GM06990 (cell line): ENCODE results near the gene NGLY1.

Experiments
- DNase-seq: peaks from one replicate; pipeline ENCODE4 v3.0.0-alpha.2; 2011; ENCODE audit not compliant: insufficient read length; ENCODE audit errors: extremely low read depth
- H3K27me3 ChIP-seq: replicated peaks from 2 replicates; pipeline ENCODE4 v1.6.0; 2011; ENCODE audit warnings: low read length; ENCODE audit not compliant: control insufficient read depth, insufficient read depth
- H3K36me3 ChIP-seq: 2 replicates; pipeline ENCODE4 v1.5.1; 2011; ENCODE audit warnings: low read length; ENCODE audit not compliant: control insufficient read depth, insufficient read depth
- H3K4me3 ChIP-seq: replicated peaks from 2 replicates; pipeline ENCODE4 v1.5.1; 2011; ENCODE audit warnings: low read depth, mild to moderate bottlenecking, control low read depth, low read length
- CTCF ChIP-seq: IDR thresholded peaks from 2 replicates; pipeline ENCODE4 v1.5.1; 2011; ENCODE audit warnings: low read length, control low read depth, mild to moderate bottlenecking, inconsistent platforms; ENCODE audit not compliant: insufficient read depth, poor library complexity, severe bottlenecking

Gene NGLY1

DNA sequence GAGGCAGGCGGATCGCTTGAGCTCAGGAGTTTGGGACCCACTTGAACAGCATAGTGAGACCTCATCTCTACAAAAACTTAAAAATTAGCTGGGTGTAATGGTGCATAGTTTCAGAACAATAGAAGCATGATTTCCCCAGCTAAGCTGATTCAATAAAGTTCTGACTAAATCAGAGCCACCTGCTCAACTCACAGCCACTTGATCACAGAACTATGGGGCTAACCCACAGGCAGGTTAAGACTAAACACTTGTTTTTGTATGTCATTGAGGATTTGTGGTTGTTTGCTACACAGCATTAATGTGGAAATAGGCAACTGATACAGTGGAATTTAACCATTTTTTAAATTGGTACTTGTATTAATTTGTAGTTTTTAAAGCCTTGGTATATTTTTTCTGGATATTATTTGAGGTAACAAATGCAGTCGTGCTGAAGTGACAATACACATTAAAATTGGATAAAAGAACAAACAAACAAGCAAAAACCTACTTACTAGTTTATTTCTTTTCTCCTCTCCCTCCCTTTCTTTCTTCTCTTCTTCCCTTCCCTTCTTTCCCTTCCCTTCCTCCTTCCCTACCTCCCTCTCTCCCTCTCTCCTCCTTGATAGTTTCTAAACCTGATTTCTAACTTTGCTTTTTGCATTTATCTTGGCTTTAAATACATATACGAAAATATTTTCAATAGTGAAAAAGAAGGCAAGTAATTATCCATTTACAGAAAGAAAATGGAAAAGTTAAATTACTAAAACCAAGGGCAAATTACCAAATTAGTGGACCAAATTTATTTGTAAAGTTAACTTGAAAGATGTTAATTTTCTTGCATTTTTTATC, 38.7 kb upstream of the NGLY1 start:
- no peak for DNase-seq
- TF ChIP-seq CTCF = no peak
- no peaks in the 10 kb centered on the region for H3K36me3 ChIP-seq
- no peak overlapping the region for H3K4me3 ChIP-seq
- no peaks in the 10 kb centered on the region for H3K27me3 ChIP-seq

DNA sequence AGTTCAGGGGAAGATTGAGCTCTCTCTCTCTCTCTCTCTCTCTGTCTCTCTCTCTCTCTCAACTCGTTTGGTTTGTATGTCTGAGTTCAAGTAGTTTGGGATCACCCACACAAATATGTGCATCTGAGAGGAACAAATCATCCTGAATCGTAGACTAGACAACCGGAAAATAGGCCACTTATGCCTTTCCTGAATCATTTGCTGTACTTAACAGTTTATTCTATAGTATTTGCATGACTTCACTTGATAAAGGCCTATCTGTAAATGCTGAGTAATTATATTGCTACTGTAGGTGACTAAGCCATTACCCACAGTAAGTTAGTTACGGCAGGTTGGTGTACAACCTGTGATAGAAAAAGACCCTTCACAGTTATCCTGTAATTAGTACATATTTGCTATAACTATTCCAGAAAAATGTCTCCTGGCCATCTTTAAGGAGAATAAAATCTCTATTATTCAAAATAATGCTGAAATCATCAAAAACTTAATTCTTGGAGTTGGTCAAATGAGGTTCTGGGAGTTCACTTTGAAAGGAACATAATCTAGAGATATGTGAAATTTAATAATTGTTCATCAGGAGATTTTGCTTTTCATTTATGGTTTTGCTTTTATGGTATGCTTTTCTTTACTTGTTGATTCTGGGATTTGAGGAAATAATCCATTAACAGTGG, 37.7 kb upstream of the NGLY1 start:
- Histone ChIP-seq H3K27me3 (no peaks in the 10 kb centered on the region), H3K36me3 (no peaks in the 10 kb centered on the region), H3K4me3 (no peak overlapping the region)
- no peak for DNase-seq
- no peak for TF ChIP-seq CTCF

GRCh38 chr3:25820366-25820765, 37.1 kb upstream of the NGLY1 start:
- H3K36me3 ChIP-seq = no peaks in the 10 kb centered on the region
- DNase-seq = no peak
- H3K27me3 ChIP-seq = no peaks in the 10 kb centered on the region

GRCh38 chr3:25818335-25818734, 35.1 kb upstream of the NGLY1 start:
- DNase-seq = no peak
- no peak for TF ChIP-seq CTCF
- Histone ChIP-seq H3K27me3 (no peaks in the 10 kb centered on the region), H3K36me3 (no peaks in the 10 kb centered on the region), H3K4me3 (no peak overlapping the region)

More at GRCh38 chr3:25820366-25820765, 37.1 kb upstream of the NGLY1 start:
- TF ChIP-seq CTCF = no peak
- H3K4me3 ChIP-seq = no peak overlapping the region

- TF ChIP-seq CTCF = no peak
- DNase-seq = no peak
- Histone ChIP-seq H3K27me3 (no peaks in the 10 kb centered on the region), H3K4me3 (no peak overlapping the region), H3K36me3 (no peaks in the 10 kb centered on the region)
Observed at GRCh38 chr3:25817638-25818037, 34.4 kb upstream of the NGLY1 start.
